ENCODE results near the gene PRKACA. TPM values are rescaled to one million over a fixed set of nuclear protein-coding genes. Genes with fewer than 3 reads are reported as not detected.

PRKACA gene
- total RNA-seq, 2 donors from 2014 or later: 144 to 185 TPM

- no peak for TF ChIP-seq CTCF (IDR thresholded peaks at IDR 0.05)
- no peak for DNase-seq (ENCODE audit: low spot score)
- Histone ChIP-seq H3K4me1 (peaks cover 0 to 20% of the 10 kb centered on the region in 2 donors), H3K27me3 (no peaks in the 10 kb centered on the region), H3K4me3 (no peak overlapping the region), H3K27ac (peak overlapping the region in 1 of 2 donors; percentile 27), H3K36me3 (peaks cover 75% of the 10 kb centered on the region), H3K9me3 (no peaks in the 10 kb centered on the region)
These were observed 15.4 kb downstream of the PRKACA start for GRCh38 chr19:14102102-14102696.

- TF ChIP-seq CTCF (IDR thresholded peaks at IDR 0.05): no peak
- Histone ChIP-seq H3K27ac (no peak overlapping the region), H3K27me3 (no peaks in the 10 kb centered on the region), H3K9me3 (no peaks in the 10 kb centered on the region), H3K4me3 (no peak overlapping the region), H3K36me3 (peaks cover 82% of the 10 kb centered on the region), H3K4me1 (peaks cover 0 to 15% of the 10 kb centered on the region in 2 donors)
- DNase-seq (ENCODE audit: low spot score): no peak
These were observed 16.5 kb downstream of the PRKACA start for GRCh38 chr19:14101003-14101545.

- Histone ChIP-seq H3K36me3 (peaks cover 62% of the 10 kb centered on the region), H3K27ac (no peak overlapping the region), H3K4me3 (no peak overlapping the region), H3K27me3 (no peaks in the 10 kb centered on the region), H3K4me1 (peaks cover 0 to 10% of the 10 kb centered on the region in 2 donors), H3K9me3 (peaks cover 4 to 11% of the 10 kb centered on the region in 2 donors)
- DNase-seq (ENCODE audit: low spot score): no peak
- peak in 1 of 2 donors; percentile 49 for TF ChIP-seq CTCF (IDR thresholded peaks at IDR 0.05)
These were observed 19.9 kb downstream of the PRKACA start for GRCh38 chr19:14097532-14098151.

GRCh38 chr19:14096272-14096992 lies 21.1 kb downstream of the PRKACA start:
- peak in 1 of 2 donors; percentile 18 for TF ChIP-seq CTCF (IDR thresholded peaks at IDR 0.05)
- H3K27ac ChIP-seq: no peak overlapping the region
- DNase-seq (ENCODE audit: low spot score): no peak
- H3K4me1 ChIP-seq: peaks cover 0 to 5% of the 10 kb centered on the region in 2 donors
- peaks cover 50% of the 10 kb centered on the region for H3K36me3 ChIP-seq
- no peak overlapping the region for H3K4me3 ChIP-seq
- no peaks in the 10 kb centered on the region for H3K27me3 ChIP-seq
- peaks cover 4 to 13% of the 10 kb centered on the region in 2 donors for H3K9me3 ChIP-seq

- DNase-seq (ENCODE audit: low spot score): no peak
- TF ChIP-seq CTCF (IDR thresholded peaks at IDR 0.05): no peak
These were observed 22.7 kb downstream of the PRKACA start for GRCh38 chr19:14094854-14095253.

More at GRCh38 chr19:14094854-14095253, 22.7 kb downstream of the PRKACA start:
- no peaks in the 10 kb centered on the region for H3K27me3 ChIP-seq
- peaks cover 0 to 7% of the 10 kb centered on the region in 2 donors for H3K4me1 ChIP-seq
- no peak overlapping the region for H3K27ac ChIP-seq
- peaks cover 4 to 13% of the 10 kb centered on the region in 2 donors for H3K9me3 ChIP-seq
- peaks cover 34% of the 10 kb centered on the region for H3K36me3 ChIP-seq
- no peak overlapping the region for H3K4me3 ChIP-seq
